ENCODE measurements around the gene OSBPL6.

The OSBPL6 gene

GRCh38 chr2:178188466-178188865, 5.8 kb upstream of the OSBPL6 start:
- no peak overlapping the region for H3K4me3 ChIP-seq (ENCODE audit: low read depth, low read length)
- no peak for TF ChIP-seq CTCF (IDR thresholded peaks at IDR 0.05; ENCODE audit: borderline replicate concordance, insufficient read depth, low read depth, low read length)

DNA sequence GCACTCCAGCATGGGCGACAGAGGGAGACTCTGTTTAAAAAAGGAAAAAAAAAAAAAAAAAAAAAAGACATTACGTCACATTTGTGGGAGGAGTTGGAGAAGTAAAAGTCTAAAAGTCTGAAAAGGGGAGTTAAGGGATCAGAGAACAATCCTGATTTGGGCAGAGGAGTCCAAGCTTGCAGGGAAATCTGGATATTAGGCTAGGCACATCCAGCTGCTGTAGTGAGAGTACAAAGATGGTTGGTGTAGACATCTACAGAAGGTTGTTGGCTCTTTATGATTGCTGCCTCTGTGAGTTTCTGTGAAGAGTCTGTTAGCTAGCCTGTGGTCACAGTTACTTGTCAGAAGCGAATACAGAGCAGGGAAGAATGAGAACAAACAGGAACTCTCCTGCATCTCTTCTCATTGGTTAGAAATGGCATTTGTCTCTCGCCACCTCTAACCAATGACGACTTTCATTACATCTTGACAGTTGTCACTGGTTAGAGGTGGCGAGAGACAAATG, 3.3 kb upstream of the OSBPL6 start:
- no peak for TF ChIP-seq CTCF (IDR thresholded peaks at IDR 0.05; ENCODE audit: borderline replicate concordance, insufficient read depth, low read depth, low read length)

GRCh38 chr2:178191511-178191910, 2.8 kb upstream of the OSBPL6 start:
- no peak for TF ChIP-seq CTCF (IDR thresholded peaks at IDR 0.05; ENCODE audit: borderline replicate concordance, insufficient read depth, low read depth, low read length)

More for the DNA sequence above, 3.3 kb upstream of the OSBPL6 start:
- H3K4me3 ChIP-seq (ENCODE audit: low read depth, low read length), result no peak overlapping the region

DNA sequence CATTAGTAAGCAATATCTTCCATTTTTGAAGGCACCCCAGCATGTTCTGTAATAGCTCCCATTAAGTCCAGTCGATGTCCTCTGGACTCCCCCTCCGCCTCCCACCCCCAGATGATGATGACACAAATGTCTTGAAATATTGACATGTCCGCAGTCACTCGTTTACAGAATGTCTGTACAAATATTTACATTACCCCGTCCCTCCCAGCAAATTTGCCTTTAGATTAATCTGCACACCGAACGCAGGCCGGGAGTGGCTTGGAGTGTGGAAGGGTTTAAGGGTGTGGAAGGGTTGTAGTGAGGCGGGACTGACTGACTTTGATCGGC, 853 bp upstream of the OSBPL6 start:
- TF ChIP-seq CTCF (IDR thresholded peaks at IDR 0.05; ENCODE audit: borderline replicate concordance, insufficient read depth, low read depth, low read length), result no peak
- no peak overlapping the region for H3K4me3 ChIP-seq (ENCODE audit: low read depth, low read length)

More at GRCh38 chr2:178191511-178191910, 2.8 kb upstream of the OSBPL6 start:
- no peak overlapping the region for H3K4me3 ChIP-seq (ENCODE audit: low read depth, low read length)

DNA sequence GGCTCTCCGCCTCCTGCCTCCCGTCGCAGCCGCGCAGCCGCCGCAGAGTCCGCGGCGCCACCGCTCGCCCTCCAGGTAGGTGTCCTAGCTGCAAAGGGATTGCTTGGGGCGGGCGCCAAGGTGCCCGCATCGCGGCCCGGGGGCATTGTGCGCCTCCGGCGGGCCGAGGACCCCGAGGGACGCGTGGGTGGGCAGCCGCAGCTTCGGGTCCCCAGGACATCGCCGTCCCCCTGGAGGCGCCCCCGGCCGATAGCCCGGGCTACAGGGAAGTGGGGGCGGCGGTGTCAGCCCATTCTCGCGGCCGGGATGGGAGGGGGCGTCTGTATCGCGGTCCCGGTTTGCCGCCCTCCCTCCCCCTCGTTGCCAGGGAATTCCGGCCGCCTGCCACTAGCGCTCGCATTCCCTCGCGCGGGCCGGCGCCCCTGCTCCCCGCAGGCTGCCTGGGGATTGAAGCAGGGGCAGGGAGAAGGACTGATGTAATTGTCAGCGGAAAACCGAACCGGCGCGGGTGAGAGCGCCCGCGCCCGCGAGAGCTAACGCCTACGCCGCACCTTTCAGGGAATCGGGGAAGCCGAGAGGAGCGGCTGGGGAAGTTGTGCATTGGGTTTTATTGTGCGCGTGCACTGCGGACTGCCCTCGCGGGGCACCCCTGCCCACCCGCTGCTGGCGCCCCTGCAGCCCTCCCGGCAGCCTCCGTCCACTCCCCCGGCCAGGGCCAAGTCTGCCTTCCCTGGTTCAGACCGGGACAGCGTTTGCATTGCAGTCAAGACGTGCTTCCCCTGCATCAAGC, 483 bp downstream of the OSBPL6 start:
- no peak; the same call in 1 of the 2 replicates for TF ChIP-seq CTCF (IDR thresholded peaks at IDR 0.05; ENCODE audit: borderline replicate concordance, insufficient read depth, low read depth, low read length)
- H3K4me3 ChIP-seq (ENCODE audit: low read depth, low read length), result peak overlapping the region; percentile 51

DNA sequence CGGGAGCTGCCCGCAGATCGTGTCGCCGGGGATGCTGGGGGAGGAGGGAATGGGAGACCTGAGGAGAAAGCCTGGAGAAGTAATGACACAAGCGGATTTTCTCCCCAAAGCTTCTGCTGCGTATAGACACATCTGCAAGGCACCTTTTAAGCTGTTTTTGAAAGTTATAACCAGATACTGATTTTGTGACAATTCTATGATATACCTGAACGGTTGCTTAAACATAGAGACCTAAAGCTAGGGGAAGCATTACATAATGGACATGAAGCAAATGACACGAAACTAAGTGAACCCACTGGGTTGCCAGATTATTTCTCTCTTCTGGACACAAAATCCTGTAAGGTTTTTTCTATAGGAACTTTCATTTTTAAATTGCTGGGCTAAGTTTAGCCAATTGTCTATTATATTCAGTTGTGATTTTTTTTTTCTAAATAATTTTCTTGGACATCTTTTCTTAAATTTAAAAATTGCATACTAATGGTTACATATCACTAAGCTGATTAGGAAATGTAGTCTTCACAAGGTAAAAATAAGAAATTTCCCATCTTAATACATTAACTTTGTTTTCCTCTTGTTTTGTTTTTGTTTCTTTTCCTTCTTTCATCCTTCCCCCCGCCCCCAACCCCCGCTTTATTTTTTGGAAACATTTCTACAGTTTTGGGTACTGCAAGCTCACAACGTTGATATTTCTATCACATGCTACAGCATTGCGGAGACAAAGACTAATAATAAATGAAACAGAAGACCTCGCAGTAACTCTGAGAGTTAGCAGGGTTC, 1.3 kb downstream of the OSBPL6 start:
- H3K4me3 ChIP-seq (ENCODE audit: low read depth, low read length), result no peak overlapping the region
- no peak for TF ChIP-seq CTCF (IDR thresholded peaks at IDR 0.05; ENCODE audit: borderline replicate concordance, insufficient read depth, low read depth, low read length)
